ENCODE measurements around the gene SERPINI1.

SERPINI1 gene

GRCh38 chr3:167854846-167855245 lies 119.3 kb downstream of the SERPINI1 start:
- no peak for DNase-seq

GRCh38 chr3:167855306-167855705 lies 119.8 kb downstream of the SERPINI1 start:
- DNase-seq, result no peak

GRCh38 chr3:167858865-167859264 lies 123.3 kb downstream of the SERPINI1 start:
- DNase-seq, result no peak

- DNase-seq, result no peak
Measured at GRCh38 chr3:167859610-167860009, 124.1 kb downstream of the SERPINI1 start.

GRCh38 chr3:167861649-167862048 lies 126.1 kb downstream of the SERPINI1 start:
- no peak for DNase-seq

- DNase-seq, result no peak
Measured at GRCh38 chr3:167862104-167862730, 126.7 kb downstream of the SERPINI1 start.

- no peak for DNase-seq
Measured at GRCh38 chr3:167863811-167864551, 128.5 kb downstream of the SERPINI1 start.

GRCh38 chr3:167864552-167864874 lies 129.0 kb downstream of the SERPINI1 start:
- DNase-seq, result no peak

GRCh38 chr3:167866331-167866730 lies 130.8 kb downstream of the SERPINI1 start:
- DNase-seq, result no peak

- DNase-seq, result no peak
Measured at GRCh38 chr3:167867981-167868380, 132.5 kb downstream of the SERPINI1 start.

- DNase-seq, result no peak
Measured at GRCh38 chr3:167870181-167870580, 134.7 kb downstream of the SERPINI1 start.

- no peak for DNase-seq
Measured at GRCh38 chr3:167870759-167871158, 135.2 kb downstream of the SERPINI1 start.

GRCh38 chr3:167872032-167872431 lies 136.5 kb downstream of the SERPINI1 start:
- no peak for DNase-seq

- peak in 1 of 2 experiments; percentile 17 for DNase-seq
Measured at GRCh38 chr3:167872941-167873340, 137.4 kb downstream of the SERPINI1 start.

- DNase-seq, result no peak
Measured at GRCh38 chr3:167874671-167875372, 139.3 kb downstream of the SERPINI1 start.

All from NCI-H2081 (cell line).